ENCODE results near the gene CYP19A1.

GRCh38 chr15:51226576-51227210, 111.7 kb downstream of the CYP19A1 start:
- no peak for TF ChIP-seq POLR2A (IDR thresholded peaks at IDR 0.05; ENCODE audit: low read length)
- no peak for TF ChIP-seq GATA1 (IDR thresholded peaks at IDR 0.05; ENCODE audit: low read depth, low read length)

Measured in erythroblast (primary cell).